ENCODE data around the gene XRCC3. TPM values are rescaled to one million over a fixed set of nuclear protein-coding genes. Genes with fewer than 3 reads are reported as not detected.

XRCC3 gene
- total and polyA plus RNA-seq, 2 experiments from 2014 or later, result 4.0 to 20.3 TPM

DNA sequence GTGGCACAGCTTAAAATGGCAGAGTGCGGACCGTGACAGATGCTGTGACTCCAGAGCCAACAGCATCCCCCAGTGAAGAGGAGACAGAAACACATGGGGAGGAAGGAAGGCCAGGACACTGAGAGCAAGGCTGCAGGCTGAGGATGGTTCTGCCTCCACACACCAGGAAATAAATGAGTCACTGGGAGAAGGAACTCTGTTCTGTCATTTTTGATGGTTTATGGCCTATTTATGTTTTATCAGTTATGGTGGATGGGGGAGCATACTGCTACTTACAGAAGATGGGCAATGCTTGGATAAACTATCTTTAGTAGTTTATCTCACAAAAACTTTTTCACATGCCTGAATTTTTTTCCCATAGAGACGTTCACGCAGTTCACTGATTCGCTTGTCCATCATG lies 34.2 kb upstream of the XRCC3 start:
- Histone ChIP-seq H3K9ac (no peak overlapping the region), H3K36me3 (ENCODE audit: low read depth) (0 out of 2 replicates have a peak, but pooled peaks cover 6% of the 10 kb centered on the region), H2AFZ (no peak overlapping the region), H3K9me2 (ENCODE audit: insufficient read depth) (no peaks in the 10 kb centered on the region), H3K27me3 (replicated peaks; ENCODE audit: insufficient read depth) (no peaks in the 10 kb centered on the region), H3K4me3 (no peak overlapping the region), H3K4me1 (ENCODE audit: insufficient read depth) (no peaks in the 10 kb centered on the region), H4K20me1 (ENCODE audit: insufficient read depth) (no peaks in the 10 kb centered on the region), H3K9me3 (ENCODE audit: low read depth) (no peaks in the 10 kb centered on the region), H3K4me2 (ENCODE audit: unreplicated experiment) (no peak overlapping the region), H3F3A (ENCODE audit: insufficient read depth) (no peaks in the 10 kb centered on the region), H3K79me2 (ENCODE audit: insufficient read depth) (no peaks in the 10 kb centered on the region), H3K27ac (no peak overlapping the region)
- 96 to 99% methylated on average over 5 of the region's 5 CpGs for WGBS, 2 experiments (ENCODE audit: low coverage in 1 of 2, low lambda C conversion rate in 2 of 2, missing lambda C conversion rate in 2 of 2)
- TF ChIP-seq EZH2phosphoT487 (IDR thresholded peaks at IDR 0.05; ENCODE audit: insufficient read depth, low read depth) (no peak), EZH2 (IDR thresholded peaks at IDR 0.05; ENCODE audit: insufficient read depth, poor library complexity, severe bottlenecking) (no peak)
- in situ Hi-C loops (cut with MboI), result no loop called here
- no peak for DNase-seq

DNA sequence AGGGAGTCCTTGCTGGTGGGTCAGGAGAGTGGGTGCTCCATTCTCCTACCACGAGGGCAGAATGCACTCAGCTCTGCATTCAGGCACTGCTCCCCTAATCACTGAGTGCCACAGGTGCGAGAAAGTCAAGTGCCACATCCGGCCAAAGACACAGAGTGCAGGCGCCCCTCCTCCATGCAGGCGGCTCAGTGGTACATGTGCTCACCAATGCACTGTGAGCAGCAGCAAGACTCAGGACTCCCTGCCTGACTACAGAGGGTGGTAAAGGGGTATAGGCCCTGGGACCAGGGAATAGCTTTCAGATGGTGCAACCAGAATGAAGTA lies 33.2 kb upstream of the XRCC3 start:
- no peak overlapping the region for H3K4me2 ChIP-seq (ENCODE audit: unreplicated experiment)
- in situ Hi-C loops (cut with MboI), result no loop called here
- H3K36me3 ChIP-seq (ENCODE audit: low read depth), result 0 out of 2 replicates have a peak, but pooled peaks cover 6% of the 10 kb centered on the region
- H3K4me1 ChIP-seq (ENCODE audit: insufficient read depth), result no peaks in the 10 kb centered on the region
- no peaks in the 10 kb centered on the region for H3K9me3 ChIP-seq (ENCODE audit: low read depth)
- H3K27ac ChIP-seq, result no peak overlapping the region
- no peak for TF ChIP-seq EZH2 (IDR thresholded peaks at IDR 0.05; ENCODE audit: insufficient read depth, poor library complexity, severe bottlenecking)
- TF ChIP-seq EZH2phosphoT487 (IDR thresholded peaks at IDR 0.05; ENCODE audit: insufficient read depth, low read depth), result no peak
- no peaks in the 10 kb centered on the region for H3F3A ChIP-seq (ENCODE audit: insufficient read depth)
- no peak overlapping the region for H3K9ac ChIP-seq
- H3K9me2 ChIP-seq (ENCODE audit: insufficient read depth), result no peaks in the 10 kb centered on the region
- H4K20me1 ChIP-seq (ENCODE audit: insufficient read depth), result no peaks in the 10 kb centered on the region
- 59 to 69% methylated on average over 5 of the region's 5 CpGs for WGBS, 2 experiments (ENCODE audit: low coverage in 1 of 2, low lambda C conversion rate in 2 of 2, missing lambda C conversion rate in 2 of 2)
- H3K4me3 ChIP-seq, result no peak overlapping the region
- H3K79me2 ChIP-seq (ENCODE audit: insufficient read depth), result no peaks in the 10 kb centered on the region
- no peaks in the 10 kb centered on the region for H3K27me3 ChIP-seq (replicated peaks; ENCODE audit: insufficient read depth)
- DNase-seq, result no peak
- H2AFZ ChIP-seq, result no peak overlapping the region

DNA sequence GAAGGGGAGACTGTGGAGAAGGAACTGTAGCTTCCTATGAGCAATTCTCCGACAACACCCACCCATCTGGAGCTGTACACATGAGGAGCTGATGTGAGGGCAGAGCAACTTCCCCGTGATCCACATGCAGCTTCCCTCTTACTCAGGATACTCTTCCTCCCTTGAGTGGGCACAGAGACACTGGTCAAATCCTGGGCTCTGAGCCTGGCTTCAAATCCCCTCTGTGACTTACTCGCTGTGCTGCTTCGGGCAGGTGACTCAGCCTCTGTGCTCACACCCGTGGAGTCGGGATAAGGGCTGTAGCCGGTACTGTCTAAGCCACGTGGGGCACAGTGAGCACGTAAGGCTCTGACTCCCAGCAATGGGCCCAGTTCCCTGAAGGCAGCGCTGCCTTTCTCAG lies 31.4 kb upstream of the XRCC3 start:
- no peak overlapping the region for H3K4me3 ChIP-seq
- H3K27me3 ChIP-seq (replicated peaks; ENCODE audit: insufficient read depth), result no peaks in the 10 kb centered on the region
- H3K36me3 ChIP-seq (ENCODE audit: low read depth), result 0 out of 2 replicates have a peak, but pooled peaks cover 6% of the 10 kb centered on the region
- H3K4me1 ChIP-seq (ENCODE audit: insufficient read depth), result no peaks in the 10 kb centered on the region
- TF ChIP-seq EZH2phosphoT487 (IDR thresholded peaks at IDR 0.05; ENCODE audit: insufficient read depth, low read depth) (no peak), EZH2 (IDR thresholded peaks at IDR 0.05; ENCODE audit: insufficient read depth, poor library complexity, severe bottlenecking) (no peak)
- H3K4me2 ChIP-seq (ENCODE audit: unreplicated experiment), result no peak overlapping the region
- in situ Hi-C loops (cut with MboI), result no loop called here
- H2AFZ ChIP-seq, result no peak overlapping the region
- peak; percentile 60 for DNase-seq
- no peak overlapping the region for H3K27ac ChIP-seq
- H3K9me2 ChIP-seq (ENCODE audit: insufficient read depth), result no peaks in the 10 kb centered on the region
- H3K9me3 ChIP-seq (ENCODE audit: low read depth), result no peaks in the 10 kb centered on the region
- WGBS, 2 experiments (ENCODE audit: low coverage in 1 of 2, low lambda C conversion rate in 2 of 2, missing lambda C conversion rate in 2 of 2), result 83 to 86% methylated on average over 10 of the region's 10 CpGs
- no peaks in the 10 kb centered on the region for H3F3A ChIP-seq (ENCODE audit: insufficient read depth)
- H3K79me2 ChIP-seq (ENCODE audit: insufficient read depth), result no peaks in the 10 kb centered on the region
- H3K9ac ChIP-seq, result no peak overlapping the region
- no peaks in the 10 kb centered on the region for H4K20me1 ChIP-seq (ENCODE audit: insufficient read depth)

DNA sequence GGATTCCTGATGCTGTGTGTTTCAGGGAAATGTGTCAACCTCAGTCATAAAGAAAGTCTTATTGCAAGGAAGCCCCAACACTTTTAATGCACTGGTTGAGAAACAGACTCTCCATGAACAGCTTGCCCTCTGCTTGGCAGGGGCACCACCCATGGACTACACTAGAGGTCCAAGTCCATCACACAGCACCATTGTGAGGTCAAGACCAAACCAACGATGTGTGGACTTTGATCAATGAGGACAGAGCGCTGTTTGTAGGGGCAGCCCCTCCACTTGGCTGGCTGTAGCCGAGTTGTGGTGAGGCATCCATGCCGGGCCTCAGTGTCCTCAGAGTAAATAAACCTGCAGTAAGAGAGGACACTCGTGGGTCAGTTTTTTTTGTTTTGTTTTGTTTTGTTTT lies 30.2 kb upstream of the XRCC3 start:
- H3K4me3 ChIP-seq, result no peak overlapping the region
- H3K4me2 ChIP-seq (ENCODE audit: unreplicated experiment), result no peak overlapping the region
- WGBS, 2 experiments (ENCODE audit: low coverage in 1 of 2, low lambda C conversion rate in 2 of 2, missing lambda C conversion rate in 2 of 2), result 71 to 77% methylated on average over 5 of the region's 5 CpGs
- no peak overlapping the region for H3K9ac ChIP-seq
- no peak for DNase-seq
- H3K36me3 ChIP-seq (ENCODE audit: low read depth), result 0 out of 2 replicates have a peak, but pooled peaks cover 6% of the 10 kb centered on the region
- no peaks in the 10 kb centered on the region for H3K79me2 ChIP-seq (ENCODE audit: insufficient read depth)
- H3K9me3 ChIP-seq (ENCODE audit: low read depth), result no peaks in the 10 kb centered on the region
- in situ Hi-C loops (cut with MboI), result no loop called here
- no peak overlapping the region for H3K27ac ChIP-seq
- no peak overlapping the region for H2AFZ ChIP-seq
- TF ChIP-seq EZH2phosphoT487 (IDR thresholded peaks at IDR 0.05; ENCODE audit: insufficient read depth, low read depth), result no peak
- H3K27me3 ChIP-seq (replicated peaks; ENCODE audit: insufficient read depth), result no peaks in the 10 kb centered on the region
- H4K20me1 ChIP-seq (ENCODE audit: insufficient read depth), result no peaks in the 10 kb centered on the region
- no peaks in the 10 kb centered on the region for H3K9me2 ChIP-seq (ENCODE audit: insufficient read depth)
- H3F3A ChIP-seq (ENCODE audit: insufficient read depth), result no peaks in the 10 kb centered on the region
- no peaks in the 10 kb centered on the region for H3K4me1 ChIP-seq (ENCODE audit: insufficient read depth)
